ENCODE measurements around the gene UCP3. TPM values are rescaled to one million over a fixed set of nuclear protein-coding genes. Genes with fewer than 3 reads are reported as not detected.

Gene UCP3
- total RNA-seq, 1 donor from 2014 or later, result 11.9 TPM

DNA sequence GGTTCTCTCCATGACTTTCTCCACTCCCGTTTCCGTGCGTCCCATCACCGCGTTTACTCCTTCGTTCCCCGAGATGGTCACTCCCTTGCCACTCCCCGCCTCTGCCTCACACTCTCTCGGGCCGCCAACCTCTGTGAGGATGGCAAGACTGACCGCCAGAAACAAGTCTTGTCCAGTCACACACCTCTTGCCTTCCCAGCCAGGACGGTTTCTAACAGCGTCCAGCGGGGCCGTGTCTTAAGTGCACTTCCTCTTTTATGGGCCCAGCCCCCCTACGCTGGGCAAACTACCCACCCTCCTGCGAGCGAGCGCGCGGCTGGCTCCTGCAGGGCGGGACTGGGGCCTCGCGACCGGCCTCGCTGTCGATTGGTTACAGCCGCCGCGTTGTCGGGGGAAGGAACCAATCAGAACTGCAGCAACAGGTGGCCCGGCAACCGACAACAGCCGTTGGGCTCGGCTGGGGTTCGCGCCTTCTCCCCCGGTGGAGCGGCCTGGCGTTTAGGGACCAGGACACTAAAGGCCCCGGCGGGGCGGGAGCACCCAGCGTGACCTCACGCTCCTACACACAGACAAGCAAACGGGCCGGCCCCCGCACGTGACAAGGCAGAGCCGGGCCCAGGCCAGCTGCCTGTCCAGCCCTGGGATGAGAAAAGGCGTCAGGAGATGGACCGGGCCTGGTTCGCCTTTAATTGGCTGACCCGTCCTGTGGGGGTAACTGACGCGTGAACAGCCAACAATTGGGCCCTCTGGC is 25.7 kb downstream of the UCP3 start:
- intact Hi-C loops (cut with micrococcal nuclease), result no loop called here
- peak; percentile 92 for ATAC-seq
- peak; percentile 95 for DNase-seq

DNA sequence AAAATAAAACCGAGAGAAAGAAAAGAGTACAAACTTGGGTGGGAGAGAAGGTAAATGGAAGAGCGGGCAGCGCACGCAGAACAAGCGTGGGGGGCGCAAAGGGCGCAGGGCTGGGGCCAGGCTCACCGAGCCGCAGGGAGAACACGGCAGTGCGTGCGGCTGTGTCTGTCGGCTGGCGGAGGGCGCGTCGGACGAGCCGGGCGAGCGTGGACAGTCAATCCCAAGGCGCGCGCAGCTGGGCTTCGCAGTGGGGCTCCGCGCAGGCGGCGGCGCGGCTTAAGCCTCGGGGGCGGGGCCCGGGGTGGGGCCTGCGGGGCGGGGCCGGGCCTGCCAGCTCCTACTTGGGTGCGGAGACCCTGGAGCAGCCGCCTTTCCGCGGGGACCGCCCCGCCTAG is 26.3 kb downstream of the UCP3 start, which contains the start of gene UCP2:
Gene UCP2, minus strand, starts transcription at position 249 of the 395 bp plus-strand sequence. CDS start 4,465 bp downstream, outside the sequence.
- ATAC-seq (peak; percentile 93), DNase-seq (peak; percentile 94)
- intact Hi-C loops (cut with micrococcal nuclease), result no loop called here

DNA sequence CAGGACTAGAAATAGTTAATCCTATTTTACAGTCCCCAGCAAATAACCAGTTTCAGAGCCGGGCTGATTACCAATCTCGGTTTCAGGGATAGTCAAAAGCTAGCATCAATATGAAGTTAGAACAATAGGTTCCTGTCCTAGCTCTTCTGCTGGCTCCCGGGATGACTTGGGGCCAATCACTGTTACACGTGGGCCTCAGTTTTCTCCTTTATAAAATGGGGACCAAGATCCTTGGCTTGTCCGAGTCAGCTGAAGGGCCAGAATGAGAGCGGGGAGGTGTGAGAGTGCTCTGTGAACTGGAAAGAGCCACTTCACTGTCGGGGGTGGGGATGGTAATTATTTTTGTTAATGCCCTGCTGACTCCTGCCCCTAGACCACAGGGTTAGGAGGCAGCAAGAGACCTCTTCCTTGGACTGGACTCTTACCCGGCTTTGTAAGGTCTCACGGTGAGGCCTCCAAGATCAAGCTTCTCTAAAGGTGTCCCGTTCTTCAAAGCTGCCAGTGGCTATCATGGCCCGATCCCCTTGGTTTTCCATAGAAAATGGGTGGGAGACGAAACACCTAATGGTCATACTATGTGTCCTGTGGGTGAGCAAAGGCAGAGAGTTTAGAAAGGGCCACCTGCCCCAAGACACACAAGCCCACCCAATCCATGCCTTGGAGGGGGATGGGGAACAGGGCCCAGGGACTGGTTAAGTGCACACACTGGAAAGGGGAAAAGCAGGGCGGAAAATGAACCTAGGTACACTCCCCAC is 27.7 kb downstream of the UCP3 start:
- DNase-seq (no peak), ATAC-seq (no peak)
- intact Hi-C loops (cut with micrococcal nuclease), result no loop called here

DNA sequence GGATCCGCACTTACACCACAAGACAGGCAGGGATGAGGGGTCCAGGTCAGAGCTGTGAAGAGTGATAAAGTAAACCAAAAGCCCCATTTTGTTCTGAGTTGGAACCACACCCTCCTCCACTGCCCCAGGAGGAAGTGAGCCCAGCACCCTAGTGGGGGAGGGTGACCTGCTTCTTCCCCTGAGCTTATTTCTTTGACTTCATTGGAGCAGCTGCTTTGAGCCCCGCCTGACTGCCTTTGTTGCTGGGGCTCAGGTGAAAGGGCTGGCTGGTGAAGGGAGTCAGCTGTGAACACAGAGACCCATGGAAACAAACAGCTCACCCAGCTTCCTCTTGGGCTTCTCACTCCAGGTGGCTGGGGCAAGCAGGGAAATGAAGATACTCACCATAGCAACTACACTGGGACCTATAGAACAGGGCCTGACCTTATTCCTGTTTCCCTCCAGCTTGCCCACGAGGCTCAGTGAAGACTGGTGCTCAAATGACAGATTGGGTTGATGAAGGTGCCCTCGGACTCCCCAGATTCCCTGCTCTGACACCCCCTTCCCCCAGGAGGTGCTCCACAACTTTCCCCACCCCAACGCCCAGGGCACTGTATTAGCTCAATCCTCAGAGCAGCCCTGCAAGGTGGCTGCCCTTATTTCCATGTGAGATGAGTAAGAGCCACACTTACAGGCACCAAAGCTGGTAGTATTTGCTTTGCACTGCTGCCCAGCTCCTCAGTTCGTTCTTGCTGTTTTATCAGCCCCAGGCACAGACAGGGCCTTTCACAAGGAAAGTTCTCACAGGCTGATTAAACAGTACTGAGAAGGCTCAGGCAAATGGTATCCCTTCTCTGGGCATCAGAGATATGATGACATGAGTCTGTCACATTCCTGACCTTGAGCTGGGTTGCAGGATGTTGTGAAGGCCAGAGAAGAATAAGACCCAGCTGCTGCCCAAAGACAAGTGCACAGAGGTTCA is 28.6 kb downstream of the UCP3 start:
- intact Hi-C loops (cut with micrococcal nuclease), result no loop called here
- no peak for ATAC-seq
- DNase-seq, result peak; percentile 53

DNA sequence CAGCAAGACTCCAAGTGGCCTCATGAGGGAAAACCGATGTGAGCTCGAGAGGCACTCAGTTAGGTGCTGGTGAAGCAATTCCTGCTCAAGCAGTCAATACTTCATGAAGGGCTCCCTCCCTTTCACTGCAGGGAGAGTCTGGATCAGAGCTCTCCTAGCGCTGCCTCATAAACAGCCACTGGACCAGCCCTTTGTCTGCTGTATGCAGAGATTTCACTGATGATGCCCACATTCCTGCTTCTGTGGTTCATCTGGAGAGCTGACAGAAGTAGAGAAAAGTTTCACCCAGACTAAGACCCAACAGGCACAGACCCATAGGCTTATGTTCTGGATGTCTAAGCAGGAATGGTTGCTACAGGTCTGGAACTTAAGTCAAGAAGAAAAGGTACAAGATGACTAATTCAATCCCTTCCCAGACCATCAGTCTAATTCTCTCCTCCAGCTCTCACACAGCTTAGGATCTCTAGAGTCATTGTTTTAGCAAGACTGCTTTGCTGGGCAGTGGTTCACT is 30.3 kb downstream of the UCP3 start:
- ATAC-seq (no peak), DNase-seq (no peak)
- intact Hi-C loops (cut with micrococcal nuclease), result no loop called here

DNA sequence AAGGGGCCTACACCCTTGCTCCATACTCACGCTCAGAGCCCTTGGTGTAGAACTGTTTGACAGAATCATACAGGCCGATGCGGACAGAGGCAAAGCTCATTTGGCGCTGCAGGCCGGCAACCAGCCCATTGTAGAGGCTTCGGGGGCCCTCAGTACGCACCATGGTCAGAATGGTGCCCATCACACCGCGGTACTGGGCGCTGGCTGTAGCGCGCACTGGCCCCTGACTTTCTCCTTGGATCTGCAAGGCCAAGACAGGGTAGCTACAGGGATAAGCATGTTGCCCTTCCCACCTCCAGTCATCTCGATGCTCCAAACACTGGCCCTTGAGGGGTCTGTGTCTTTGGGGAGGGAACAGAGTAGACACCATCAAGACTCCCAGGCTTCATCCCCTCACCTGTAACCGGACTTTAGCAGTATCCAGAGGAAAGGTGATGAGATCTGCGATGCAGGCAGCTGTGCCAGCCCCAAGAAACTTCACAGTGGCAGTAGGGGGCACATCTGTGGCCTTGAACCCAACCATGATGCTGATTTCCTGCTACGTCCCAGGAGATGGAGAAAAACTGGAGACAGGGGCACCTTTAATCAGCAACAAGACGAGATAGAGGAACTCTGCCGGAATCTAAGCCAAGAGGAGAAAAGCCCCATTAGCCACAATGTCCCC is 30.9 kb downstream of the UCP3 start:
- no peak for DNase-seq
- intact Hi-C loops (cut with micrococcal nuclease), result no loop called here
- no peak for ATAC-seq

DNA sequence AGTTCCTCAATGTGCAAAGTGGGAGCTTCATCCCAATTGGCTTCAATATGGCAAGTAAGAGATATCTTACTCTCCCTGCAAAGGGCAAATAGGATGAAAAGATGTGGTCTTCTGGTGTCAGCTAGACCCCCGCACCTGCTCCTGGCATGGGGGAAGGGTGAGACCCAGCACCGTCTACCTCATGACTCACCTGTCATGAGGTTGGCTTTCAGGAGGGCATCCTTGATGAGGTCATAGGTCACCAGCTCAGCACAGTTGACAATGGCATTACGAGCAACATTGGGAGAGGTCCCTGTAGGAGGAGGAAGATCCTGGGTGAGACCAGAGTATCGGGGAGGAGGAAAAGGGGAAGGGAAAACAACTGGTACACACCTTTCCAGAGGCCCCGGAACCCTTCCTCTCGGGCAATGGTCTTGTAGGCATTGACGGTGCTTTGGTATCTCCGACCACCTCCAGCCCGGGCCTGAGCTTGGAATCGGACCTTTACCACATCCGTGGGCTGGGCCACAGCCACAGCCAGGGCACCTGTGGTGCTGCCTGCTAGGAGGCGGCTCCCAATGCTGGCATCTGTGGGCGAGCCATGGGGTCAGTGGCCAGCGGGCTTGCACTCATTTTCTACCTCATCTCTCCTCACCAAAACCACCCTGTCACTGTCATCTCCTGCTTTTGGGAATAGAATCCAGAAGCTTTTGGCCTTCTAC is 32.3 kb downstream of the UCP3 start:
- intact Hi-C loops (cut with micrococcal nuclease), result no loop called here
- ATAC-seq, result no peak
- peak; percentile 29 for DNase-seq

DNA sequence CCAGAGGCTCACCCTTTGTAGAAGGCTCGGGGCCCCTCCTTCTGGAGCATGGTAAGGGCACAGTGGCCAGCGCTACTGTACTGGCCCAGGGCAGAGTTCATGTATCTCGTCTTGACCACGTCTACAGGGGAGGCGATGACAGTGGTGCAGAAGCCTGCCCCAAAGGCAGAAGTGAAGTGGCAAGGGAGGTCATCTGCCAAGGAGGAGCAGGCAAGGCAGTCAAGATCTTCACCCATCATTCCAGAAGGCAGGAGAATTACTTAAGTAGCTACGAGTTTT is 33.5 kb downstream of the UCP3 start:
- intact Hi-C loops (cut with micrococcal nuclease), result no loop called here
- no peak for ATAC-seq
- no peak for DNase-seq

DNA sequence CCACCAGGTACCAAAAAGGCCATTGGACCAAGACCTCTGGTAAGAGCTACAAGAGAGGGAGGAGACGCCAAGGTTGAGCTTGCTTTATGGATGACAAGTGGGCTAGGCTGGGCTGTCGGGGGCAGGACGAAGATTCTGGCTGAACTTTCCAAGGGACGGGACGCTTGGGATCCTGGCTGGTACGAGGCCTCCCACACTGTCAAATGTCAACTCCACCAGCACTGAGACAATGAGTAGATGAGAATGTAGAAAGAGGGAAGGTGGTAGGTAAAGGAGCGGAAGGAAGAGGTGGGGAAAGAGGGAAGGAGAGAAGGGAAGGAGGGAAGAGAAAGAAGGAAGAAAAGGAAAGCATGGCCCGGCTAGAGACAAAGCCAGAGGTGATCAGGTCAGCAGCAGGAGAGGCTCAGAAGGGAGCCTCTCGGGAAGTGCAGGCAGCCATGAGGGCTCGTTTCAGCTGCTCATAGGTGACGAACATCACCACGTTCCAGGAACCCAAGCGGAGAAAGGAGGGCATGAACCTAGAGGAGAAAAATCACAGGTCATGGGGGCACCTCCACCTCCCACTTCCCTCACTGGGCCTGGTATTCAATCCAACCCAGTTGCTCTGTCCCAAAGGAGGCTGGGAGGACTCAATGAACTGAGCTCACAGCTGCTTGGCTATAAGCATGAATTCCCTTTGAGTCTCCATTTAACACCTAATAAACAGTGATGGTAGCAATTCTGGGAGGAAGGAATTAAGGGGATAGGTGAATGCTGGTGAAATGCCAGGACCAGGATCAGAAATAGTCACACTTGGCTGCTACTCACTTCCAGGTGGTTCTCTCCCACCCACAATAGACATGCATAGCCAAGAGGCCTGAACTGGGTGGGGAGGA is 34.0 kb downstream of the UCP3 start:
- intact Hi-C loops (cut with micrococcal nuclease), result no loop called here
- ATAC-seq (no peak), DNase-seq (no peak)

DNA sequence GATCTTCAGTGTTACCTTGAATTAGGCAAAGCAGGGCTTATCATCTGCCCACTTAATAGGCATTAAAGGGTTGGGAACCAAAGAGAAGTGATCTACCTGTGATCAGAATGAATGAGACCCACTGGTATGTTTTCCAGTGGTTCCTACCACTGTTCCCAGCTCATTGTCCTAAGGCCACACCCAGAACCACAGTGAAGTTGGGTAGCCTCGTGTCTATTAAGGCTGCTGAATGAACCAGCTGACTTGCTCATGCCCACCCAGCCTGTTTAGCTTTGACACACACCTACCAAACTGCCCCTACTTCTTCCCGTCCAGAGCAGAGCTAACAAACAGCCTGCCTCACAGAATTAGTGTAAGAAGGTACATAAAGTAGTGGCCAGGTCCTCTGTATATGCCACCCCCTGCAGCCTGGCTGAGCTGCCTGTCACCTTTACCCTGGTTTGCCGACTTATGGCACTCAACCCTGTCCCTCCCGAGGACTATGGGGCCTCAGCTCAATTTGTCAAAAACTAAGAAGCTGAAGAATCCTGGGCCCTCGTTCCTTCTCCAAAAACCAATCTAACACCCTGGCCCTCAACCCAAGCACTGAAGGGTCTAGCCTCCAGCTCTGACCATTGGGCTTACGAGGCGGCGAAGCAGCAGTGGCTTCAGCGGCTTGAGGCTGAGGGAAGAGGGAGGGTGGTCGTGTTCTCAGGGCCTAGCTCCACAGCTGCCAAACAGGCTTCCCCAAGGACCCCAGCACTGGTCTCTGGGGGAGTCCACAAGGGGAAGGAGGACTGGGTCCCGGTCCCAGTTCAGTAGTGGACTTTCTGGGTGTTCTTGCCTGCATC is 36.0 kb downstream of the UCP3 start:
- intact Hi-C loops (cut with micrococcal nuclease), result no loop called here
- peak; percentile 35 for ATAC-seq
- DNase-seq, result peak; percentile 30

DNA sequence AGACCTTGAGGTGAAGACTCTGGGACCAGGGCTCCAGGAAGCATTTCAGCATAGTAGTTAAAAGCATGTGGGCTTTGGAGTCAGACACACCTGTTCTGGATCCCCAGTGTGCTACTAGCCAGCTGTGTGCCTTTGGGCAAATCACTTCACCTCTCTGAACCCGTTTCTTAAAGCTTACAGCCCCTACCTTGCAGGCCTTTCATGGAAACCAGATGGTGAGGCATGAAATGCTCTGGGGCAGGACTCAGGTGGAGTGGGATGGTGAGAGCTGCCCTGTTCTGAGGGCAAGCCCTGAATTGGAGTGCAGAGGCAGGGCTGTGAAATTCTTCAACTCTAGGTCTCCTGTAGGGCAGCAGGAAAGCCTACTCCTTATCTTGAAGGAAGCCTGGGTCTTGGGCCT is 36.7 kb downstream of the UCP3 start:
- ATAC-seq (no peak), DNase-seq (no peak)
- intact Hi-C loops (cut with micrococcal nuclease), result no loop called here

DNA sequence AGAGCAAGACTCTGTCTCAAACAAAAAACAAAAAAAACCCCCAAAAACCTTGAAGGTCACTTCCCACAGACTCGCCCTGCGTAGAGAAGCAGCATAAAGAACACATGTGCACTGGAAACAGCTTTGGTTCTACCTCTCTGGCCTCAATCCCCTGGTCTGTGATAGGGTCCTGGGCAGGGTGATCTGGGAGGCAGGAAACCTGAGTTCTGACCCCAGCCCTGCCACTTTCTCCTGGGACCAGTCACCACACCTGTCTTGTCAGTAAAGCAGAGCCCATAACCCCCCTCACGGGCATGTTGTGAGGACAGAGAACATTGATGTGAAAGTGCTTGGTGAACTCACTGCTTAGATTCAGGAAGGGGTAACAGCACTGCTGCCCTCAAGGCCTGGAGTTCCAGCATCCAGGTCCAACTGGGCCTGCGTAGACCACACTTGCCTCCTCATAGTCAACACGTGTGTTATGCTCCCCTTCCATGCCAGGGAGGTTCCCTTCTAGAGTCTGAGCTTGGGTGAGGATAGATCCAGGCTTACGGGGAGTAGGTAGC is 37.6 kb downstream of the UCP3 start:
- ATAC-seq, result no peak
- DNase-seq, result no peak
- intact Hi-C loops (cut with micrococcal nuclease), result no loop called here

DNA sequence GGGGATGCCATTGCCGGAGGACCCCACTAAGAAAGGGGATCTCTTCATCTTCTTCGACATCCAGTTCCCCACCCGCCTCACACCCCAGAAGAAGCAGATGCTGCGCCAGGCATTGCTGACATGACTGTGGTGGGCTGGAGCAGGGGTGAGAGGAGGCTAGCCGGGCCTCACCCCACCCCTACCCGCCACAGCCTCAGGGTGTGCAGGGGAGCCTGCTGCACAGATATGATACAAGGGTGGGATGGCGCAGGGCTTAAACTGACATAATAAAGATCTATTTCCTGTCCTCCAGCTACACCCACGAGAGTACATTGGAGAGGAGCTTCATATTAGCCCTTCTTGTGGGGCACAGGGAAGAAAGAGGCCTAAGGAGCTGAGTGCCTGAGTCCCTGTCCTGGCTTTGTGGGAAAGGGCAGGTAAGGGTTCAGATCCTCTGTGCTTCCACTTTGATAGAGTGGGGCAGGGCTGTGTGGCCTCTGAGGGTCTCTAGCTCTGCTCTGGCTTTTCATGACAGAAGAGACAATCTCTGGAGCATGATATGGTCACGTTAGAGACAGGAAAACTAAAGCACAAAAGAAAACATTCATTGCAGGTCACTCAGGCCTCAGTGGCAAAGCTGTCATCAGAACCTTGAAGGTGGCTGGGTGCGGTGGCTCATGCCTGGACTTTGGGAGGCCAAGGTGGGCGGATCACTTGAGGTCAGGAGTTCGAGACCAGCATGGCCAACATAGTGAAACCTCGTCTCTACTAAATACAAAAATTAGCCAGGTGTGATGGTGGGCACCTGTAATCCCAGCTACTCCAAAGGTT is 38.7 kb downstream of the UCP3 start:
- DNase-seq (no peak), ATAC-seq (no peak)
- intact Hi-C loops (cut with micrococcal nuclease), result no loop called here

DNA sequence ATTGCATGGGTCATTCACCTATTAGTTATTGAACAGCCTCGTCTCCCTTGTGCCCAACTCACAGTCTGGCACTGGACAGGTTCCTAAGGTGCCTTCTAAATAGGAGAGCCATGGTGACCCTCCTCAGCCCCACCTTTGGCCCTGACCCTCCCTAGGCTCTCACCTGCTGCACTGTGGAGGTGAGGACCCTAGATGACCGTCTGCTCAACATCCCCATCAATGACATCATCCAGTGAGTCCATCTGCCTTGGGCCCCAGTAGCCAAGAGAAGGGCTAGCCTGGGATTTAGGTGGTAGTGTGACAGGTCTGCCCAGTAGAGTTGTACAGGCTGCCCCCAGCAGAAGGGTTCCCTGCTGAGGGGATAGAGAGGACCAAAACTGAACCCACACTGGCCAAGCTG is 39.8 kb downstream of the UCP3 start:
- no peak for ATAC-seq
- intact Hi-C loops (cut with micrococcal nuclease), result no loop called here
- DNase-seq, result no peak

DNA sequence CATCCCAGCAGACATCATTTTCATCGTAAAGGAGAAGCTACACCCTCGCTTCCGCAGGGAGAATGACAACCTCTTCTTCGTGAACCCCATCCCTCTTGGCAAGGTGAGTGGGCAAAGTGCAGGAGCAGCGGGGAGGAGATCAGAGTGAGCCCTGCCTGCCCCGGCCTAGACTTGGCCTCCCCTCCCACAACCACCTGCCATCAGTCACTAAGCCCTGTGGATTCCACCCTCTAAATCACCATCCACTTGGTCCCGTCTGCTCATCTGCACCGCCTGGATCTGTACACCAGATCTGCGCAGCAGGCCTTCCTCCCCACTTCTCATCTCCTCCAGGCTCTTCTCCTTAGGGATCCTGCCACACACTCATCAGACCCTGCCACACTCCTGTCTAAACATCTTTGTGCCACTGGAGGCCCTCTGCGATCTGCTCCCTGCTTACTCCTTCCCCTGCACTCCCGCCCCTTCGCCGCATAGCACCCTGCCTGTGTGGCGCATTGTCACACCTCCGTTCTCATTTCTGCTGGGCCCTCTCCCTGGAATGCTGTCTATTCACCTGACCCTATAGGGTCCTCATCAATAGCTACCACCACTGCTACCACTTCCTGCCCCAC is 40.4 kb downstream of the UCP3 start:
- no peak for ATAC-seq
- intact Hi-C loops (cut with micrococcal nuclease), result no loop called here
- no peak for DNase-seq
